Endodermal cell (in vitro differentiated cells): ENCODE measurements around the gene TSC22D2. TPM values are rescaled to one million over a fixed set of nuclear protein-coding genes. Genes with fewer than 3 reads are reported as not detected.

Experiments used
- DNase-seq: peaks from one replicate; pipeline ENCODE4 v3.0.0-alpha.2; 2017
- H3K27ac ChIP-seq: 2 replicates; pipeline ENCODE4 v1.5.1; 2013; ENCODE audit warnings: mild to moderate bottlenecking, low read depth, low read length, moderate library complexity
- H3K27me3 ChIP-seq: 2 replicates; pipeline ENCODE4 v1.6.1; 2013; ENCODE audit warnings: mild to moderate bottlenecking, low read length, moderate library complexity; ENCODE audit not compliant: insufficient read depth, control insufficient read depth, poor library complexity, severe bottlenecking
- H3K36me3 ChIP-seq: 2 replicates; pipeline ENCODE4 v1.7.0; 2013; ENCODE audit warnings: mild to moderate bottlenecking, low read length, moderate library complexity; ENCODE audit not compliant: control insufficient read depth, insufficient read depth
- H3K4me1 ChIP-seq: one replicate; pipeline ENCODE4 v1.7.0; 2013; ENCODE audit warnings: low read length; ENCODE audit not compliant: control insufficient read depth, insufficient read depth
- H3K4me3 ChIP-seq: 2 replicates; pipeline ENCODE4 v1.5.1; 2013; ENCODE audit warnings: mild to moderate bottlenecking, low read length, moderate library complexity
- H3K9ac ChIP-seq: 2 replicates; pipeline ENCODE4 v1.6.1; 2013; ENCODE audit warnings: mild to moderate bottlenecking, low read length, moderate library complexity; ENCODE audit not compliant: poor library complexity, severe bottlenecking; ENCODE audit errors: extremely low read depth
- H3K9me3 ChIP-seq: 2 replicates; pipeline ENCODE4 v1.6.1; 2013; ENCODE audit warnings: mild to moderate bottlenecking, low read length, moderate library complexity; ENCODE audit not compliant: control insufficient read depth
- H3K27ac Mint-ChIP-seq: 2 replicates; pipeline ENCODE4 v1.8.0; 2020; ENCODE audit warnings: mixed read lengths
- H3K27me3 Mint-ChIP-seq: 2 replicates; pipeline ENCODE4 v1.8.0; 2021; ENCODE audit warnings: mild to moderate bottlenecking, mixed read lengths; ENCODE audit not compliant: insufficient read depth
- H3K36me3 Mint-ChIP-seq: 2 replicates; pipeline ENCODE4 v1.8.0; 2020; ENCODE audit warnings: low read depth, mixed read lengths
- H3K4me1 Mint-ChIP-seq: 2 replicates; pipeline ENCODE4 v1.8.0; 2020; ENCODE audit warnings: mixed read lengths
- H3K4me3 Mint-ChIP-seq: 2 replicates; pipeline ENCODE4 v1.8.0; 2020; ENCODE audit warnings: mild to moderate bottlenecking, moderate library complexity, mixed read lengths
- H3K9me3 Mint-ChIP-seq: 2 replicates; pipeline ENCODE4 v1.8.0; 2020; ENCODE audit warnings: mild to moderate bottlenecking, mixed read lengths
- CTCF ChIP-seq: fragments of 200-600 bp; sonication (generic); conservative IDR thresholded peaks from 2 replicates; pipeline ENCODE4 v1.5.0; 2021; ENCODE audit warnings: antibody characterized with exemption, mild to moderate bottlenecking
- WGBS, 2 experiments: methylation state at CpG; one replicate each; pipeline versions ENCODE4 v1.1.5 to v1.1.7; 2013; ENCODE audit warnings: missing lambda C conversion rate in 2 of 2, mixed read lengths in 1 of 2; ENCODE audit not compliant: insufficient coverage in 1 of 2, insufficient read length in 1 of 2; 5-methylcytosine and 5-hydroxymethylcytosine counted together
- total RNA-seq, 2 donors: library from RNA; stranded (reverse); fragmentation: NEBNext Ultra II Directional in 1 of 2; extraction: Animal tissue kit (Norgen Biotek cat#: 25700) in 1 of 2; gene quantifications; 2 replicates in 1 of 2; 3 replicates in 1 of 2; pipeline ENCODE4 v1.2.1, GENCODE V29; 2021

Gene TSC22D2
- total RNA-seq, 2 donors from 2014 or later = 25.6 to 29.1 TPM

- H3K27ac Mint-ChIP-seq = no peak overlapping the region
These were observed 96.4 kb downstream of the TSC22D2 start for GRCh38 chr3:150504483-150504882.

DNA sequence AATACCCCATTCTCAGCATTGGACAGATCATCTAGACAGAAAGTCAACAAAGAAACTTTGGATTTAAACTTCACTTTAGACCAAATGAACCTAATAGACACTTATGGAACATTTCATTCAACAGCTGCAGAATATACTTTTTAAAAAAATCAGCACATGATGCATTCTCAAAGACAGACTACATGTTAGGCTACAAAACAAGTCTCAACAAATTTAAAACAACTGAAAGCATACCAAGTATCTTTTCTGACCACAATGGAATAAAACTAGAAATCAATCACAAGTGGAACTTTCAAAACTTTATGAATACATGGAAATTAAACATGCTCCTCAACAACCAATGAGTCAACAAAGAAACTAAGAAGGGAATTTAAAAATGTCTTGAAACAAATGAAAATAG lies 100.3 kb downstream of the TSC22D2 start:
- TF ChIP-seq CTCF = no peak
- Histone ChIP-seq H3K36me3 (no peaks in the 10 kb centered on the region), H3K9ac (no peak overlapping the region)

More at GRCh38 chr3:150504483-150504882, 96.4 kb downstream of the TSC22D2 start:
- Mint-ChIP-seq H3K9me3 (peaks cover 29% of the 10 kb centered on the region), H3K27me3 (no peaks in the 10 kb centered on the region), H3K4me1 (no peaks in the 10 kb centered on the region), H3K36me3 (peaks cover 3% of the 10 kb centered on the region), H3K4me3 (no peak overlapping the region)
- H3K27ac ChIP-seq = no peak overlapping the region
- WGBS, 2 experiments = 90 to 92% methylated on average over 3 of the region's 3 CpGs
- H3K36me3 ChIP-seq = no peaks in the 10 kb centered on the region
- H3K9ac ChIP-seq = no peak overlapping the region
- peaks cover 25% of the 10 kb centered on the region for H3K9me3 ChIP-seq
- no peaks in the 10 kb centered on the region for H3K27me3 ChIP-seq
- no peak for TF ChIP-seq CTCF
- H3K4me3 ChIP-seq = no peak overlapping the region
- no peaks in the 10 kb centered on the region for H3K4me1 ChIP-seq
- DNase-seq = no peak

GRCh38 chr3:150509780-150510179 lies 101.7 kb downstream of the TSC22D2 start:
- no peaks in the 10 kb centered on the region for H3K36me3 ChIP-seq
- no peak overlapping the region for H3K9ac ChIP-seq
- no peak overlapping the region for H3K4me3 ChIP-seq
- H3K27ac Mint-ChIP-seq = no peak overlapping the region
- H3K27ac ChIP-seq = no peak overlapping the region
- H3K4me1 Mint-ChIP-seq = peaks cover 6% of the 10 kb centered on the region
- peaks cover 7% of the 10 kb centered on the region for H3K9me3 ChIP-seq
- no peak overlapping the region for H3K4me3 Mint-ChIP-seq
- peaks cover 4% of the 10 kb centered on the region for H3K4me1 ChIP-seq
- H3K36me3 Mint-ChIP-seq = no peaks in the 10 kb centered on the region
- no peaks in the 10 kb centered on the region for H3K27me3 ChIP-seq
- peaks cover 4% of the 10 kb centered on the region for H3K9me3 Mint-ChIP-seq
- 98 to 100% methylated on average over 1 to 2 of the region's 2 CpGs for WGBS, 2 experiments
- TF ChIP-seq CTCF = no peak
- no peak for DNase-seq
- H3K27me3 Mint-ChIP-seq = no peaks in the 10 kb centered on the region

More for the DNA sequence above, 100.3 kb downstream of the TSC22D2 start:
- Histone ChIP-seq H3K27ac (no peak overlapping the region), H3K27me3 (no peaks in the 10 kb centered on the region), H3K9me3 (no peaks in the 10 kb centered on the region), H3K4me1 (peaks cover 4% of the 10 kb centered on the region), H3K4me3 (no peak overlapping the region)
- Mint-ChIP-seq H3K36me3 (no peaks in the 10 kb centered on the region), H3K4me1 (peaks cover 6% of the 10 kb centered on the region), H3K27me3 (no peaks in the 10 kb centered on the region), H3K4me3 (no peak overlapping the region), H3K9me3 (peaks cover 4% of the 10 kb centered on the region), H3K27ac (no peak overlapping the region)
- DNase-seq = no peak
